Cerebellar cortex (tissue), 1 donor: Measurements from ENCODE around the gene FRMD3.

Experiments
- DNase-seq: peaks from one replicate; pipeline ENCODE4 v3.0.0-alpha.2; 2015; ENCODE audit warnings: low spot score

FRMD3 gene

DNA sequence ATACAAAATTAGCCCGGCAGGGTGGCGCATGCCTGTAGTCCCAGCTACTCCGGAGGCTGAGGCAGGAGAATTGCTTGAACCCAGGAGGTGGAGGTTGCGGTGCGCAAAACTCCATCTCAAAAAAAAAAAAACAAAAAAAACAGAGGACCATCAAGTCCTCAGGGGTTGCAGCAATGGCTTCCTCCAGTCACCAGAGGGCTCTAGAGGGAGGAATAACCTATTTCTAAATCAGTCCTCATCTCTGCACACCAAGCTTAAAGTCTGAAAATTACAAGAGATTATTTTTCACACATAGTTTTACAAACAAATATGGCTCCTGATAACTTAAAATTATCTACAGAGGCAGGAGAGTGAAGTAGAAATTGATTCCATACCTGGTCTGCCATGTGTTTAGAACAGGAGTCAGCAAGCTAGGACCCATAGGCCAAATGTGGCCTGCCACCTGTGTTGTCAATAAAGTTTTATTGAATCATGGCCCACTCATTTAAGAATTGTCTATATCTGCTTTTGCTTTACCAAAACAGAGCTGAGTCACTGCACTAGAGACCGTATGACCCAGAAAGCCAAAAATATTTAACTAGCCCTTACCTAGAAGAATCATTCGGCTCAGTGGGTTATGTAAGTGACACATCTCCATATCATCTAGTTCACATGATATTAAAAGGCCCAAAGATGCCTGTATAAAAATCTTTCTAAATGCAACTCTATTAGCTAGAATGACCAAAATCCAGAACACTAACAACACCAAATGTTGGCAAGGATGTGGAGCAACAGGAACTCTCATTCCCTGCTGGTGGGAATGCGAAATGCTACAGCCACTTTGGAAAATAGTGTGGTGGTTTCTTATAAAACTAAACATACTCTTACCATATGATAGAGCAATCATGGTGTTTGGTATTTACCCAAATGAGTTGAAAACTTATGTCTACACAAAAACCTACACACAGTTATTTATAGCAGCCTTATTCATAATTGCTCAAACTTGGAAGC, 207.7 kb downstream of the FRMD3 start:
- DNase-seq, result no peak

DNA sequence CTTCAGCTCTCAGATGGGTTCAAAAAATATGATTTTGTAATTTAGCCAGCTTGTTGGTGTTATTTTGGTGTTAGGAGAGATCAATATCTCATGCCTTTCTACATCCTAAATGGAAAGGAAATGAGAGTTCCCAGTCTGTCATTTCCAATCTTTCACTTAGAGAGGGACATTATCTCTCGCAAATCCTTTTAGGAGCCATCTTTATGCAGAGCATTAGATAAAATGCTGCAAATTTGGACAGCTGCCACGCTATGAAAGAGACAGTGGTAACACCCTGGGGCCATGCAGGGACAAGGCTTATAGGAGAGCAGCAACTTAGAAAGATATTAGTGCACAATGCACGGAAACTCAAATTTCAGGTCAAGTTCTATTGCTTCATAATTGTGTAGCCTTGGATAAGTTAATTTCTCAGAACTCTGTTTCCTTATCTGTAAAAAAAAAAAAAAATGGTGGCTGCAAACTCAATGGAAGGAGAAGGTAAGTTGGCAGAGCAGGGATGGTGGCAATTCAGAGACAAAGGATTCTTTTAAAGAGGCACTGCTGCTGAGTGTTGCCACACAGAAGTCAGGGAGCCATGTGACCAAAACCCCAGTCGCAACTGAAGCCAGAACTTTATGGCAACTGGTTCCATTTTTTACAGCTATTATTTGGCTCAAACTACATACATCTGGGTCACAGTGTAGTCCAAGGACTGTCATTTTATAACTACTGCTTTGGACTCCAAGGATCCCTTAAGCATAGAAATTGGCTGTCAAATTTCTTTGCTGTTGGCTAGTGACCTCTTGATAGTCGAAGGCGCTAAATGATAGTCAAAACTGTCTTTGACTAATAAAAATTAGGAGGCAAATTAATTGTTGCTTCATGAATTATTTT, 210.2 kb downstream of the FRMD3 start:
- DNase-seq, result no peak

DNA sequence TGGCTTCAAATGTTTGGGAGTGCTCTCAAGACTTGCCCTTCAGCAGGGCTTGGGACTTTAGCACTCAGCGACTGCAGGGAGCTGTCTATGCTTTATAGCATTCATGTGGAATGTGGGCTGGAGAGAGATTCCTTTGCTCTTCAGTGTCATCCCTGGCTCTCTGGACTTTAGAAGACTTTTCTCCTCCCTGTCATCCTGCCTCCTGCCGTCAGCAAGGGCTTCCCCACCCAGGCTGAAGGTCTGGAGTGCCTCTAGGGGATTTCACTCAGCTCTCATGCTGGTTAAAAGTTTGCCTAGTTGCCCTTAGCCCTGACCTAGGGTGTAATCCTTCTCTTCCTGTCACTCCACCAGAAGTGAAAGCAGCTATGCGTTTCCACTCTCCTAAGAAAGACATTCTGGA, 210.9 kb downstream of the FRMD3 start:
- no peak for DNase-seq

DNA sequence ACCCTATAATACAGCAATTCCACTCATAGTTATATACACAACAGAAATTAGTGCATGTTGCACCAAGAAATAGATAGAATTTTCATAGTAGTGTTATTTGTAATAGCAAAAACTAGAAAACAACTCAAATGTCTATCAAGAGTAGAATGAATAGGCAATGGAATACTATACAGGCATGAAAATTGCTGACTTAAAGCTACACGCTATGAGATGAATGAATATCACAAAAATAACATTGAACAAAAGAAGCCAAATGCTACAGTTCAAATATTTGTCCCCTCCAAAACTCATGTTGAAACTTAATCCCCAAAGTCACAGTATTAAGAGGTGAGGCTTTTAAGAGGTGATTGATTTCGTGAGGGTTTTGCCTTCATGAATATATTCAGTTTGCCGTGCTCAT, 215.1 kb downstream of the FRMD3 start:
- DNase-seq, result no peak

DNA sequence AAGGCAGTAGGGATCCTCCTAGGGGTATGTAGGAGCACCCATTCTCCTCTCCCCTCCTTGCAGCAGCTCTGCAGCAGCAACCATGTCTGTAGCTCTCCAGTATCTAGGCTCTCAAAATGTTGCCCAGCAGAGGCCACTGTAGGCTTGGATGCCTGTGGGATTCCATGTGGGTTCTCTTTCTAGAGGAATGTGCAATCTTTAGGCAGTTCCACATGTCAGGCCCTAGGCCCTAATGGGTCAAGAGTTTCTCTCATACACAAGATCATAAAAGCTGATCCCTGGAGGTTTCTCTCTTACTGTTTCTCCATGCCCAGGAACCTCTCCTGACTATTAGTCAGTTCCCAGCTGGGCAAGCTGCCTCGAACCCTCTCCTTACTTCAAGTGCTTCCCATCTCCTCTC, 215.8 kb downstream of the FRMD3 start:
- DNase-seq, result no peak

DNA sequence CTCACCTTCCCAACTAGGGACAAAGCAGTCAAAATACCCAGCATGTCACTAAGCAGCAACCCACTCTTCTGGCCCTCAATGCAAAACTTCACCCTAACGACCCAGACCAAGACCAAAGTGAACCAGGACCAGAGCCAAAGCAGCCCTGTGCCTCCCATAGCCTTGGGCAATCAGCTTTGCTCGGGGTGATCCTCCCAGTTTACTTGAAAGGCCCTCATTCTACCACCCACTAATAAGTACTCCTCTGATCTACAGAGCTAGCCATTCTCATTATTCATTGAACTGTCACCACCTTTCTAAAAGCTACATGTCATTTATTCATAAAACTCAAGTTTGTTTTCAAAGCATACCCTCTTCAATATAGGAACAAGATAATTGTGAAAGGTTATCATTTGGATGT, 221.0 kb downstream of the FRMD3 start:
- no peak for DNase-seq

DNA sequence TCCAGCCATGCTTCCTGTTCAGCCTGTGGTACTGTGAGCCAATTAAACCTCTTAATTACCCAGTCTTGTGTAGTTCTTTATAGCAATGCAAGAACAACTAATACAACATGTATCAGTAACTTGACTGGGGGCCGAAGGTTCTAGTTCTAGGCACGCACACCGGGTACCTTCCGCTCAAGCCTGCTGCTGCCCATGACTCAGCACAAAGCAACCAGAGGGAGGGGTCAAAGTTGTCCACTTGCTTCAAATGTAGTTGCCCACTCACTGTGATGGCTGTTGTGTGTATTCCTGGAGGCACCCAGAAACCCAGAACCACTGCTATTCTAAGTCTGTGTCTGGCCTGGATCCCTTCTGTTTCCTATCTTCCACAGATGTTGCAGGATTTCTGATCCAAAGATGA, 222.6 kb downstream of the FRMD3 start:
- no peak for DNase-seq

DNA sequence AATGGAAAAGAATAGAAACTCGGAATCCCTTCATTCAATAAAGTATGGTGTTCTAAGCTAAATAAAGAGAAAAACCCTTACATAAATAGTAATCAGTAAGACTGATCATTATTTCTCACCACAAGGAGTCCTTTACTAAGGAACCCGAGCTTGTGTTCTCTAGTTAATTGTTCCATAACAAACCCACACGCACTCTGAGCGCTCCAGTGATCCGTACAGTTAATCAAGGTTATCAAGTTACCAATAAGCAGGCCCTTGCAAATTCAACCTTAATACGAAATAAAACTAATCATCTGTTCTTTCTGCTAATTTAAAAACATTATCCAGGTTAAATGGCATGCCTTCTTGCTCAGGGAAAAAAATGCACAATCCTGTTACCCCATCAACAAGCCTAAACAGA, 224.4 kb downstream of the FRMD3 start:
- DNase-seq, result no peak

DNA sequence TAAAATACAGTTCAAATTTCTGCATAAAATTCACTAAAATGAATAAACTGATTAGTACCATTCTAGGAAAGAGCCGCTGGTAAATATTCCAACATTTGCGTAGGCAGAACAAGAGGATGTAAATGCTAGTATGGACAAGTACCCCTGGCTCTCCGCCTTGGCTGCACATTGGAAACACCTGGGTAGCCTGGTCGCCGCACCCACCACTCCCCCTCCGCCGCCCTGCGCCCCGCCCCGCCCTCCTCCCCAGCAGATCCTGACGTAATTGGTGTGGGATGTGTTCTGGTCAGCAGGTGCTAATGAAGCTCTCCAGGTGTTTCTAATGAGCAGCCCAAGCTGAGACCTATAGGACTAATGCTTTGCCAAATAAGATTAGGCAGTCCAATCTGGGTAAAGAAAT, 225.7 kb downstream of the FRMD3 start:
- no peak for DNase-seq

DNA sequence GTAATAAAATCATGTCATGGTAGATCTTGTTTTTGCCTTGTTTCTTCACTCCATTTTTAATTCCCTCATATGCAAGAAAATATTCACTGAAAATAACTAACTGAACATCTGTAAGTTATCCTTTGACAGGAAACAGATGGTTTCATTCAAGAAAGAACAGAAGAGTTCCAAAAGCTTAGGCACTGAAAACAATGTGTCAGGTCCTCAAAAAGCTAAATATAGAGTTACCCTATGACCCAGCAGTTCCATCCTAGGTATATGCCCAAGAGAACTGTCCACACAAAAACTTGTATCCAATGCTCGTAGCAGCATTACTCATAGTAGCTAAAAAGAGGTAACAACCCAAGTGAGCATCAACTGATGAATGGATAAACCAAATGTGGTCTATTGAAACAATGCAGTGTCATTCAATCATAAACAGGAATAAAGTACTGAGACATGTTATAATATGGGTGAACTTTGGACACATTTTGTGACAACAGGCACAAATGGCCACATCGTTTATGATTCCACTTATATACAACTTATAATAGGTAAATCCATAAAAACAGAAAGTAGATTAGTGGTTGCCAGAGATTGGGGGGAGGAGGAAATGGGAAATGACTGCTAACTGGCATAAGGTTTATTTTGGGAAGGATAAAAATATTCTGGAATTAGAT, 231.0 kb downstream of the FRMD3 start:
- no peak for DNase-seq

DNA sequence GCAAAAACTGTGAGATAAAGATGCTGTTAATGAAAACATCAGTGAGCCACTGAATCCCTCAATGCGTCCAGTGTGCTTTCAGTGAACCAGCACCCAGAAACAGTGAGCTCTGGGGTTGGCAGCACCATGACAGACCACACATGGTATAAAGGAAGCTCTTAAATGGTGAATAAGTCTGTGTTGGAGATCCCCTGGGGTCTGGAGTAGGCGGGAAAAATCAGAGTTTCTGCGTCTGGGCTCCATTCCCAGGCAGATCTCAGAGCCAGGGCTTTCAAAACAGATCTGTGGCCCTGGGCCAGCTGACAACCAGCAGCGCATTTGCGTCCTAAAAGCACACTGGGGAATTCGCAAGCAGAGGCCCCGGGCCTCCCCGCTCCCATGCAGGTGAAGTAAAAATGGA, 233.5 kb downstream of the FRMD3 start:
- peak; percentile 63 for DNase-seq

DNA sequence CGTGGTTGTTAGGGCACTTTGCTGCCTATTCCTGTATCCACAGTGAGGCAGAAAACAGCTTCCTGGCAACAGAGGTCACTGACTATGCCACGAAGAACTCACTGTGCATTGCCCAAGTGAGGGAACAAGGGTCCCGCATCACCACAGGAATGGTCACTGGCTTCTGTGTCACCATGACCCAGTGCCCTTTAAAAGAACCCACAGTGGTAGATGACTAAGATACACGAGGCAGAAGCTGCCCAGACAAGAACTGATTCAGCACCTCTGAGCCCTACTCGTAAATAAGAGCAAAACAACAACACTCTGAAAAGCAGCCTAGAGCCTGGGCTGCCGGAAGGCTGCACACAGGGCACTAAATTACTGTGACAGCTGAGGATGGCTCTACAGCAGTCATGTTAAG, 238.6 kb downstream of the FRMD3 start:
- DNase-seq, result no peak

DNA sequence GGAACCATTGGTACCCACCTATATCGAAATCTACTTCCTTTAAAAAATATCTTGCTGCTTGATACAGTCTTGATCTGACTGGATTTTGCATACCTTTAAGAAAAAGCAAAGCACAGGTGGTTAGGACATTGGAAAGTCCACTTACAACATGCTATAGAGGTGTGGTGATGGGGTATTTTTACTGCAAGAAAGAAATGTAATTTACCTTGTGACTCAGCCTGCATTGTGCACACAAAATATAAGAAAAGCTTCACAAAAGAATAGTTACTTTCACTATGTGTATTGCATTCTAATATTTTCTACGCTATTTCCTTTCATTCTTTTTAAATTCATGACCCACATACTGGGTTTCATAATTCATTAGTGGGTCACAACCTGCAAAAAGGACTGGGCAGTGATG, 239.1 kb downstream of the FRMD3 start:
- no peak for DNase-seq

DNA sequence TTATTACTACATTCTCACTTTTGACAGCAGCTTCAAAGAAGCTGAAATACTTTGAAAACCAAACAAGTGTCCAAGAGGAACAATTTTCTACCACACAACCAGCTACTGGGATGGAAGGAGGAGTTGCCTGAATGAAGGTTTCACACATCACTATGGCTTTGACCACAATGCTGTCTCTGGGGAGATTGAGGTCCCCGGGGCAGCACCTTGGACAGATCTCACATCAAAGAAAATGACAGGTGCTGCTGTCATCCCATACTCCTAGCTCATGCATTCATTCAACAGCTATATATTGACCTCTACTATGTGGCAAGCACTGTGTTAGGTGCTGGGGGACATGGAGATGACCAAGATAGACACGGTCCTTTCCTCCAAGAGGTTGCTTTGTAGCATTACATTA, 242.1 kb downstream of the FRMD3 start:
- no peak for DNase-seq

DNA sequence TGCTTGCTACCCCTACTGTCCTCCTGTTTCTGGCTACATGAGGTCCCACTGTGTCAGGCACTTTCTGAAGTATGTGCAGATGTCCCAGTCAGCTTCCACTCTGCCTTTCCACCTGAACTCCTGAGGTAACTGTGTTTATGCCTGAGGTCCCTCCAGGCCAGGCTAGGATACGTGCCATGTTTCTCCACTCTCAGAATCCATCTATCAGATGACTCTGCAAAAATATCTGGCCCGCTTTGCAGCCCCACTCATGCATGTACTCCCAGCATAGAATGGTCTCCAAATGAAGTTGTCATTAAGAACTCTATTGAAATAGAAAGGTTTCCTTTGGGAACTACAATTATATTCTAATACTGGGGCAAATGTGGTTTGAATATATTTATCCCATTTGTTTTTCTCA, 243.4 kb downstream of the FRMD3 start:
- DNase-seq, result no peak

DNA sequence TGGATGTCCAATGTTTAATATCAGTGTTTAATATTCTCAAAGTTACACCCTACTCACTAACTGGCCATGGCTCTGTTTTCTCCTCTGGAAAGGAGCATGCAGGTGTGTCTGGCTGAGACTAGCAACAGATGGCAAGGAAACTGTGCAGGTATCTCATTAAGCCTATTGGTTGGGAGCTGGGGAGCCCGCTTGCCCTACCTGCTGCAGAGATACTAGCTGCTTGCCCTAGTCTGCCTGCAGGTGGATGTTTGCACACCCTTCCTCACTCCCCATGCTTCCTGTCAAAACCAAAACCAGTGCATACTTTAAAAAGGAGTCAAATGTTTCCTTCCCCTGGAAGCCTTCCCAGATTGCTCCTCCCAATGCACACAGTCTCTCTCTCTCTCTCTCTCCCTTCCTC, 247.0 kb downstream of the FRMD3 start:
- no peak for DNase-seq

DNA sequence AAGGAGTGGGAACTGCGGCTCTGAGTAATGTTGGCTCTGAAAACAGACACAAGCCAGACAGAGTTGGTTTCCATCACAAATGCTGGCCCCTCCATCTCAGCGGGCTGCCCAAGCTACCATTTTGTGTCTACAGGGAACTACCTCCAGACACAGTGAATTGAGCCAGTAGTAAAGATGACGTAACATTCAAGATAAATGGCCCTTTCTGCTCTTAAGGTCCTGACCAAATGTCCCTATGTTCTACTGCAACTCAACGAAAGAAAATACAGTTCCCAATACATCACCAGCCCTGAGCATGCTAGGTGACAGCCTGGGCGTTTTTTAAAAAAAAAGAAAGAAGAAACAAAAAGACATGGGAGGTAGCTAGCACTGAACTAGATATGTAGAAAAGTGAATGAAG, 247.5 kb downstream of the FRMD3 start:
- DNase-seq, result no peak

DNA sequence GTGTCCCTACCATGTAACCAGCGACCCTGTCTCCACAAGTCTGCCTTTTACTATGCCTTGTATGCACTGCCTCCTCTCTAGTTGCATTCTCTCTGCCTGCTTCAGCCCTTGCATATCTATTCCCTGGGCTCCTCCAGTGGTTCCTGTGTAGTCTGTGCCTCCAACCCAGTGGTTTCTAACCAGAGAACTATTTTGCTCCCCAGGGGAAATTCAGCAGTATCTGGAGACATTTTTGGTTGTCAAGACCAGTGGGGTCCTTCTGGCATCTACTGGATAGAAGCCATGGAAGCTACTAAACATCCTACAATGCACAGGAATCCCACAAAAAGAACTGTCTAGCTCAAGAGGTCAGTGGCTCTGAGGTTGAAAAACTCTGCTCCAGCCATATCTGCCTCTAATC, 251.2 kb downstream of the FRMD3 start:
- no peak for DNase-seq

DNA sequence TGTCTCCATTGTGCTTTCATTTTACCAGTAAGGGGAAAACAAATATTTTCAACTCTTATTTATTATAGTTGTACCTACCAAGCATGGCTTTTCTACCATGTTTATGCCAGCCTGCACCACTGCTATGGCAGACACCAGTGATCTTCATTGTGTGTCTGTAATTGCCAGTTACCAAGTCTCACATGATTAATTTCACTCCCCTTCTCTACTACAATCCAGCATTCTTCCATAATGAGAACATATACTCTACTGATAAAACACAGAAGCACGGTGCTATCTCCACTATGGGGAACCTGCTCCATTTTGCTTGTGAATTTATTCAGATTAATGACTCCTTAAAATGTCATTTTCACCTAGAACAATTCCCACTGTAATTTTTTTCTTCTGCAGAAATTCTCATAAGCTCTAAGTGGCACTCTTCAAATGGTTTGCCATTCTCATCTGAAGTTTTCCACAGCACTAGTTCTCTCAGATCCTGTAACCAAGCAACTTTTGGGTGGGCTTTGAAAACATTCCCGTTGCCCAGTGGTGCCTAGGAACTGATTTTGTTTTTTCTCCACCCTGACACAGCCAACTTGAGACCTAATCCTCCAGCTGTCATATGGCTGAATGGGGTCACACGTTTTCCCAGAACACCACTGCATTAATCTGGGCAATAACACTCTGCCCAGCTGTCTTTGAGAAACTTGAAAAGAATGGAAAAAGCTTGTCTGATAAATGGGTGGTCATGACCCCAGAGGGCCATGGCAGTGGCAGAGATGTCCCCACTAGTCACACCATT, 252.6 kb downstream of the FRMD3 start:
- DNase-seq, result no peak

DNA sequence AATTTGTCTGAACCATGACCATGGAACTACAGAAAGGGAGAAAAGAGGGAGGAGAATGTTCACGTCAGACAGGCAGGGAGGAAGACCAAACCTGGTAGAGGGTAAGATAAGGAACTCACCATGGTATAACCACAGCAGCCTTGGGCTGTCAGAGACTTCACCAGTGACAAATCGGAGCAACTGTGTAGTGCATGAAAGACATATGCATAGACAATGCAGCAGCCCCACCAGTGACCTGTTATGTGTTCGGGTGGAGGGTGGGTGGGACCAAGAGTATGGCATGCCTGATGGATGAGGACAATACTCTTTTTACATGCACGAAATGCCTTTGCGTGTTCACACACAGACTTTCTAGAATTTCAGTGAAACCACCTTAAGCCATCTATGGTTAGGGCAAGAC, 253.5 kb downstream of the FRMD3 start:
- DNase-seq, result no peak

DNA sequence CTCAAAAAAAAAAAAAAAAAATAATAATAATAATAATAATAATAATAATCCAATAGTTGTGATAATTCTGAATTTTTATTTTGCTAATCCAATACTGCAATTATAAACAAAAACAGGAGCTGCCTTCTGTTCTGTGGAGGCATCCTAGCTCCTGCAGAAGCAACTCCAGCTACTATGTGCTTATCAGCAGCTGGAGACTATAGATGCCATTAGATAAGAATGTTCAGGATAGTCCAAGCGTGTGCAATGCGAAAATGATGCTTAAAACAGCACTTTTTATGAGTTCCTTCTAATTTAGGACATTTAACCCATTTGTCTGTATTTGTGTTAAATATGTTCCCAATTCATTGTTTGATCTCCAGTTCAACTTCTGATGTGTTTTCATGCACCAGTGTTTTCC, 254.7 kb downstream of the FRMD3 start:
- DNase-seq, result no peak
